Stimulated activated CD8-positive, alpha-beta memory T cell treated with anti-CD3 and anti-CD28 coated beads, Interleukin-7, amount 100 ng/mL, for 24 hours (primary cell): ENCODE results near the gene BTG1.

Experiments
- DNase-seq: peaks from one replicate; pipeline ENCODE4 v3.0.0-alpha.2; 2020; ENCODE audit warnings: low read depth

BTG1 gene

GRCh38 chr12:92145731-92146496, at the start of gene BTG1:
Gene BTG1, minus strand, starts transcription at chr12:92145846. Its CDS starts 311 bp downstream, at chr12:92145535.
- DNase-seq: peak; percentile 83

GRCh38 chr12:92194561-92194960, 48.9 kb upstream of the BTG1 start:
- DNase-seq: no peak

GRCh38 chr12:92193846-92194245, 48.2 kb upstream of the BTG1 start:
- no peak for DNase-seq

GRCh38 chr12:92193063-92193462, 47.4 kb upstream of the BTG1 start:
- DNase-seq: no peak

GRCh38 chr12:92192360-92192759, 46.7 kb upstream of the BTG1 start:
- DNase-seq: no peak

- DNase-seq: no peak
Observed at GRCh38 chr12:92191061-92191460, 45.4 kb upstream of the BTG1 start.

GRCh38 chr12:92188517-92189188, 43.0 kb upstream of the BTG1 start:
- DNase-seq: no peak

GRCh38 chr12:92186038-92186470, 40.4 kb upstream of the BTG1 start:
- DNase-seq: no peak

GRCh38 chr12:92185052-92185451, 39.4 kb upstream of the BTG1 start:
- no peak for DNase-seq

- no peak for DNase-seq
Observed at GRCh38 chr12:92183575-92183974, 37.9 kb upstream of the BTG1 start.

- DNase-seq: no peak
Observed at GRCh38 chr12:92178340-92178739, 32.7 kb upstream of the BTG1 start.

GRCh38 chr12:92176646-92177045, 31.0 kb upstream of the BTG1 start:
- no peak for DNase-seq

- no peak for DNase-seq
Observed at GRCh38 chr12:92175961-92176360, 30.3 kb upstream of the BTG1 start.

- no peak for DNase-seq
Observed at GRCh38 chr12:92170050-92170449, 24.4 kb upstream of the BTG1 start.

GRCh38 chr12:92167075-92167474, 21.4 kb upstream of the BTG1 start:
- DNase-seq: no peak

- DNase-seq: no peak
Observed at GRCh38 chr12:92164712-92165111, 19.1 kb upstream of the BTG1 start.

GRCh38 chr12:92162079-92162478, 16.4 kb upstream of the BTG1 start:
- no peak for DNase-seq

- DNase-seq: no peak
Observed at GRCh38 chr12:92158796-92159439, 13.3 kb upstream of the BTG1 start.

- no peak for DNase-seq
Observed at GRCh38 chr12:92156704-92157395, 11.2 kb upstream of the BTG1 start.

GRCh38 chr12:92156139-92156538, 10.5 kb upstream of the BTG1 start:
- DNase-seq: no peak

- DNase-seq: no peak
Observed at GRCh38 chr12:92155733-92156132, 10.1 kb upstream of the BTG1 start.

- no peak for DNase-seq
Observed at GRCh38 chr12:92151916-92152315, 6.3 kb upstream of the BTG1 start.

GRCh38 chr12:92149563-92149962, 3.9 kb upstream of the BTG1 start:
- DNase-seq: no peak
